ENCODE results near the gene ISG15.
A peak's percentile ranks its signal among the peaks of the same experiment; 100 is the strongest.

The ISG15 gene

DNA sequence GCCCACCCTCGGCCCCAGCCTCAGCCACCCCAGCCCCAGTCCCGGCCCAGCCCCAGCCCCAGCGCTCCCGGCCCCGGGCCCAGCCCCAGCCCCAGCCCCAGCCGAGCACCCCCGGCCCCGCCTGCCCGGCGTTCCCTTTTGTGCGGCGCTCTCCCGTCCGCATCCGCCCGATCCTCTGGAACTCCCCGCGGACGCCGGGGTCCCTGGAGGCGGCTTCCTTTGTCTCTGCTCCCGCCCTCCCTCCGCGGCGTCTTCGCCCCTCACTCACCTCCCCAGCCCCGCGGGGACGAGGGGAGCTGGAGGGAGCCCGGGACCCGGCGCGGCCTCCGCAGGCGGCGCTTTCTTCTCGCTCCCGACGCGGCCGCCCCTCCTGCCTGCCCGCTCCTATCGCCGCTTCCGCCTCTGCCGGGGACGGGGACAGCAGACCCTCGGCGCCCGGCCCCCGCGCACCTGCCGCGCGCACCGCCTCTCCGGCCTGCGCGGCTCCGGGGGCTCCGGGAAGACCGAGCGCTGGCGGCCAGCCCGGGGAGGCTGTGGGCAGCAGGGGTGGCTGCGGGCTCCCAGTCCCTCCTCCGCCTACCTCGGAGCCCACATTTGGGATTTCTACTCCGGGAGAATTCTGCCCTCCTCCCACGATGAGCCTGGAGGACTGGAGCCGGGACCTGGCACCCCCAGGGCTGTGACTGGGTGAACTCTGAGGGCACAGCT, 20.6 kb downstream of the ISG15 start:
- peak overlapping the region; percentile 52 for H3K9ac ChIP-seq (ENCODE audit: low read length)
- peaks cover 14% of the 10 kb centered on the region for H3K36me3 ChIP-seq (ENCODE audit: control insufficient read depth, insufficient read depth, low read length)
- peak overlapping the region; percentile 58 for H3K4me3 ChIP-seq (ENCODE audit: low read depth, low read length)
- no peaks in the 10 kb centered on the region for H3K9me3 ChIP-seq (ENCODE audit: control insufficient read depth, insufficient read depth, low read depth, low read length)
- peaks cover 50% of the 10 kb centered on the region for H3K27me3 ChIP-seq (ENCODE audit: control insufficient read depth, insufficient read depth, low read length)
- no peak overlapping the region for H3K27ac ChIP-seq (ENCODE audit: low read depth, low read length)
- peaks cover 27% of the 10 kb centered on the region for H3K4me1 ChIP-seq (ENCODE audit: control insufficient read depth, insufficient read depth, low read length)

DNA sequence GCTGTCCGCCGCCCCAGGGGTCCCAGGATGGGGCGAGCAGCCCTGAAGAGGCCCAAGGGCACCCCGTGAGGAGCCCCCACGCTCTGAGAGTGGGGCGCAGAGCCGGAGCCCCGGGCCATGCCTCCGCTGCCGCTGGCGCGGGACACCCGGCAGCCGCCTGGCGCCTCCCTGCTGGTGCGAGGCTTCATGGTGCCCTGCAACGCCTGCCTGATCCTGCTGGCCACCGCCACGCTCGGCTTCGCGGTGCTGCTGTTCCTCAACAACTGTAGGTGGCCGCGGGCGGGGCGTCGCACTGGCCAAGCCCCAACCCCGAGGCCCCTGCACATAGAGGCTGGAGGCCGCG, 21.1 kb downstream of the ISG15 start:
- peaks cover 14% of the 10 kb centered on the region for H3K36me3 ChIP-seq (ENCODE audit: control insufficient read depth, insufficient read depth, low read length)

DNA sequence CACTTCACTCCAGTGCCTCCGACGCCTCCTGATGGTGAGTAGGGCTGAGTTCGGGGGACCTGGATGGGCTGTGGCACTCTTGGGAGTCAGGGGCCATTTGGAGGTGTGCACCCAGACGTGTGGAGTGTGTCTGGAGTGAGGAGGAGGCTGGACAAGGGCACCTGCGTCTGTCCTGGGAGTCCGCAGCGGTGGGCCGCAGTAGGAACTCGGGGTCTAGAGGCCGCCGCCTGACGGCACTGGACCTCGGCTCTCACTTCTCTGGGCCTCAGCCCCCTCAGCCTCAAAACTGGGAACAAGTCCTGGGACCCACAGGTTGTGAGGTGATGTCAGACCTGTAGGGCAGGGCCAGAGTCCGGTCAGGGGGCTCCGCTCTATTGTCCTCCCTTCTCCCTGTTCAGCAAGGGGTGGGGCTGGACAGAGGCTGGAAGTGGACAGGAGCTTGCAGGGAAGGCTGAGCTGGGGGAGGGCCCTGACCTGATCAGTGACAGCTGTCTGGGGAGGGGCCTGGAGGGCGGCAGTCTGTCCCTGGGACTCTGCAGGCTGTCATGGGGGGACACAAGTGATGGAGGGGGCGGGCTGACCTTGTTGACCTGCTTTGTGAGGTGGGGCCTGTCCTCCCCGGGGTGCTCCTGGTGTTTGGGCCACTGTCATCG, 22.1 kb downstream of the ISG15 start:
- Histone ChIP-seq H3K9me3 (ENCODE audit: control insufficient read depth, insufficient read depth, low read depth, low read length) (no peaks in the 10 kb centered on the region), H3K36me3 (ENCODE audit: control insufficient read depth, insufficient read depth, low read length) (peaks cover 14% of the 10 kb centered on the region), H3K4me1 (ENCODE audit: control insufficient read depth, insufficient read depth, low read length) (peaks cover 43% of the 10 kb centered on the region), H3K4me3 (ENCODE audit: low read depth, low read length) (no peak overlapping the region), H3K27ac (ENCODE audit: low read depth, low read length) (no peak overlapping the region), H3K27me3 (ENCODE audit: control insufficient read depth, insufficient read depth, low read length) (peaks cover 66% of the 10 kb centered on the region), H3K9ac (ENCODE audit: low read length) (no peak overlapping the region)

More for the DNA sequence above, 21.1 kb downstream of the ISG15 start:
- Histone ChIP-seq H3K27ac (ENCODE audit: low read depth, low read length) (no peak overlapping the region), H3K4me1 (ENCODE audit: control insufficient read depth, insufficient read depth, low read length) (peaks cover 33% of the 10 kb centered on the region), H3K4me3 (ENCODE audit: low read depth, low read length) (peak overlapping the region; percentile 58), H3K27me3 (ENCODE audit: control insufficient read depth, insufficient read depth, low read length) (peaks cover 56% of the 10 kb centered on the region), H3K9ac (ENCODE audit: low read length) (peak overlapping the region; percentile 52), H3K9me3 (ENCODE audit: control insufficient read depth, insufficient read depth, low read depth, low read length) (no peaks in the 10 kb centered on the region)

DNA sequence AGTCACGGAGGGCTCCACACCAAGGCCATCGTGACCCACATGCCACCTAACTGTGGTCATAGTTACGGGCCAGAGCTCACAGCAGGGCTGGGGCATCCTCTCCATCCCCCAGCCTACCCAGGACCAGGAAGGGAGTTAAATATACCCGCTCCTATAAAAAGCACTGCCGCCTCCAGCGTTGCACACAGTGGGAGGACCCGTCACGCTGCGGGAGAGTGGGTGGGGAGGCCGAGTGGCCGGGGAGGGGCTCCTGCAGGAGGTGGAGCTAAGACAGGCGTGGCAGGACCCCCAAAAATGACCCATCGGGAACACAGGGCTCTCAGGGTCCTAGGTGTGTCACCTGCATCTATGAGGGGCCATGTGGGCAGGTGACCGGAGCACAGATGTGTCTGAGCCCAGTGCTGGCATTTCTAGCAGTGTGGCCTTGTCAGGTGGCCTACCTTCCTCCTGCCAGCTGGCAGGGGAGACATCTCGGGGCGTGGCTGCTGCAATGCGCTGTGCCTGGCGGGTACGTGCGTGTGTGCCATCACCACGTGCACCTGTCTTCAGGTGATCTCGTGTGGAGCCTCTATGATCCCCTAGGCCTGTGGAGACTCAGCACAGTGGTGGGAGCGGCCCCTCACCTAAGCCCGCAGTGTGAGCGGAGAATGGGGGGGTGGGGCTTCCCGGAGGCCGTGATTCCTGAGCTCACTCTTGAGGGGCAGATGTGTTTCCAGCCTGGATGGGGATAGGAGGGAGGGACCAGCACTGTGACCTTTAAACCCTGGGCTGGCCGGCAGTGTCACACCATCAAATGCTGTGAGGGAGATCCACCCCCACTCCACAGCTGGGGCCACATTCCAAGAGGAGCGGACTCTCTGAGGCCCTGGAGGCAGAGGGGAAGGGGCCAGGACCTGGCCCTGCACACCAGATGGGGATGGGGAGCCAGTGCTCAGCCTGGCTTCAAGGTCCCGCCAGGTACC, 24.4 kb downstream of the ISG15 start:
- no peak overlapping the region for H3K4me3 ChIP-seq (ENCODE audit: low read depth, low read length)
- no peaks in the 10 kb centered on the region for H3K9me3 ChIP-seq (ENCODE audit: control insufficient read depth, insufficient read depth, low read depth, low read length)
- peaks cover 22% of the 10 kb centered on the region for H3K36me3 ChIP-seq (ENCODE audit: control insufficient read depth, insufficient read depth, low read length)
- H3K27me3 ChIP-seq (ENCODE audit: control insufficient read depth, insufficient read depth, low read length), result peaks cover 65% of the 10 kb centered on the region
- no peak overlapping the region for H3K27ac ChIP-seq (ENCODE audit: low read depth, low read length)
- no peak overlapping the region for H3K9ac ChIP-seq (ENCODE audit: low read length)
- H3K4me1 ChIP-seq (ENCODE audit: control insufficient read depth, insufficient read depth, low read length), result peaks cover 25% of the 10 kb centered on the region

DNA sequence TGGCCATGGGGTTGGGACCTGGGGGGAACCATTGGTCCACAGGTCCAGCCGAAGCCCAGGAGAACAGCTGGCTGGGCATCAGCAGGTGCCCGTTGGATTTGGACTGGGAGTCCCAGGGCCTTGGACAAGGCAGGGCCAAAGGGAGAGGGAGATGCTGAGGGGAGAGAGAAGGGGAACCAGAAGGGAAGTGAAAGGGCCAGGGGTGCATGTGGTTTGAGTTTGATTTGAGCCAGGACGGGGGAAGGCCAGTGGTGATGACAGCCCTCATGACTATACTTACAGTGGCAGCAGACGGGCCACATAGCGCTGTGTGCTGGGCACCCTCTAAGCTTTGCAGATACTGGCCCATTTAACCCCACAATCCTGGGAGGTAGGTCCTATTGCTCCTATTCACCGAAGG, 25.4 kb downstream of the ISG15 start:
- Histone ChIP-seq H3K4me1 (ENCODE audit: control insufficient read depth, insufficient read depth, low read length) (peaks cover 23% of the 10 kb centered on the region), H3K9ac (ENCODE audit: low read length) (no peak overlapping the region), H3K27ac (ENCODE audit: low read depth, low read length) (no peak overlapping the region), H3K9me3 (ENCODE audit: control insufficient read depth, insufficient read depth, low read depth, low read length) (no peaks in the 10 kb centered on the region), H3K4me3 (ENCODE audit: low read depth, low read length) (no peak overlapping the region), H3K36me3 (ENCODE audit: control insufficient read depth, insufficient read depth, low read length) (peaks cover 32% of the 10 kb centered on the region), H3K27me3 (ENCODE audit: control insufficient read depth, insufficient read depth, low read length) (peaks cover 65% of the 10 kb centered on the region)

DNA sequence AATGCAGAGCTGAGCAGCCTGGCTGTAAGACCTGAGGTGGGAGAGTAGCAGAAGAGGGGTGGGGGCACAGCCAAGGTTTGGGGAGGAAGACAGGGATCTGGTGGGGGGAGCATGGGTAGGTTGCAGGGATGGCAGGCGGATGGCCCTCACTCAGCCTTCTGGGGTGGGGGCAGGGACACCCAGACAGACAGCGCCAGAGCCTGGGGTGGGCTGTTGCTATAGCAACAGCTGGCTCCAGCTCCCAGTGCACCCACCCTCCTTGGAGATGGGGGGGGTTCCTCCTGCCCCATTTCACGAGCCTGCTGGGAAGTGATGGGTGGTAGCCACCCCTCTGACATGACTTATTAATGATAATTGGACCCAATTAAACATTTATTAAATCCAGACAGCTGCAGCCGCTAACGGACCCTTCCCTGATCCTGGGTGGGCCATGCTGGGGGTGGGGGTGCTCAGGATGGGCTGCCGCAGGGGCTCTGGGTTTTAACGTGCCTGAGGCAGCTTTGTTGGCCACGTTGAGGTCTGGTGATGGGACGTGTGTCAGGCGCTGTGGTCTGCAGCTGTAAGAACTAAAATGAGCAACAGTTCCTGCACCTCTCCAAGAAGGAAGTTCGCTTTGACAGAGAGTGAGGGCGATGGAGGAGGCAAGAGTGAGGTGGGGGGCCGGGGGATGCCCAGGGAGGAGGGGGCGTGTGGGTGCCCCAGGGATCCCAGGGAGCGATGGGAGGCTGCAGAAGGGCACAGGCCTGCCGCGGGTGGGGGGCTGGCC, 26.0 kb downstream of the ISG15 start:
- H3K36me3 ChIP-seq (ENCODE audit: control insufficient read depth, insufficient read depth, low read length), result peaks cover 38% of the 10 kb centered on the region
- H3K4me1 ChIP-seq (ENCODE audit: control insufficient read depth, insufficient read depth, low read length), result peaks cover 21% of the 10 kb centered on the region
- peak overlapping the region; percentile 65 for H3K4me3 ChIP-seq (ENCODE audit: low read depth, low read length)
- H3K9me3 ChIP-seq (ENCODE audit: control insufficient read depth, insufficient read depth, low read depth, low read length), result no peaks in the 10 kb centered on the region
- H3K9ac ChIP-seq (ENCODE audit: low read length), result peak overlapping the region; percentile 39
- H3K27me3 ChIP-seq (ENCODE audit: control insufficient read depth, insufficient read depth, low read length), result peaks cover 58% of the 10 kb centered on the region
- H3K27ac ChIP-seq (ENCODE audit: low read depth, low read length), result no peak overlapping the region

DNA sequence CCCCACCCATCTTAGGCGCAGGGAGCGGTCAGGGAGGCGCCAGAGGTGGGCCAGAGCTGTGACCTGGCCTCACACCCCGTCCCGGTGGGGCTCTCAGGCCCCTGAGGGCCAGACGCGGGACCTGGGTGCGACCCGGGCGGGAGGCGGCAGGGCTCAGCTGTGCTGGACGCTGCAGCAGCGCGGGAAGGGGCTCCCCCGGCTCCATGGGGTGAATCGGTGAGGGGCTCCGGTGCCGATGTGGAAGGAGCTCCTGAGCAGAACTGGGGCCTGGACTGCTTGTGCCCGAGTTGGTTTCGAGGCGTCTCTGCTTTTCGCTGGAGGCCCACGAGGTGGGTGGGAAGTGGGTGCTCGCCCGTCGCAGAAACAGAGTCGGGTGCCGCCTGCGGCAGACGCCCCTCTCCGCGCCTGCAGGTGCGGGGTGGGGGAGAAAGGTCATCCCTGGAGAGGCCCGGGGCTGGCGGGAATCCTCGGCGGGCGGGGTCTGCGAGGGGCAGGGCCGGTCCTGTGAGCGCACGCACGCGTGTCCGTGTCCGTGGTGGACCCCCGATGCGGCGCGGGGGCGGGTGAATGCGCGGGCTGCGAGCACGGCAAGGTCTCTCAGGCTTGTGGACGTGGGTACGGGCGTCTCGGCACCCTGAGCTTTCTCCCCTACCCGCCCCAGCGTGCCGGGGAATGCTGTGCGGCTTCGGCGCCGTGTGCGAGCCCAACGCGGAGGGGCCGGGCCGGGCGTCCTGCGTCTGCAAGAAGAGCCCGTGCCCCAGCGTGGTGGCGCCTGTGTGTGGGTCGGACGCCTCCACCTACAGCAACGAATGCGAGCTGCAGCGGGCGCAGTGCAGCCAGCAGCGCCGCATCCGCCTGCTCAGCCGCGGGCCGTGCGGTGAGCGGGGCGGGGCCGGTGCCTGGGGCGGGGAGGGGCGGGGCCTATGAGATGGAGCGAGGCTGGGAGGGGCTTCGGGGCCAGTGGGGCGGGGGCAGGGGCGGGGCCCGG, 27.0 kb downstream of the ISG15 start:
- Histone ChIP-seq H3K9me3 (ENCODE audit: control insufficient read depth, insufficient read depth, low read depth, low read length) (no peaks in the 10 kb centered on the region), H3K27ac (ENCODE audit: low read depth, low read length) (no peak overlapping the region), H3K4me1 (ENCODE audit: control insufficient read depth, insufficient read depth, low read length) (peaks cover 17% of the 10 kb centered on the region), H3K4me3 (ENCODE audit: low read depth, low read length) (peak overlapping the region; percentile 65), H3K27me3 (ENCODE audit: control insufficient read depth, insufficient read depth, low read length) (peaks cover 51% of the 10 kb centered on the region), H3K36me3 (ENCODE audit: control insufficient read depth, insufficient read depth, low read length) (peaks cover 47% of the 10 kb centered on the region), H3K9ac (ENCODE audit: low read length) (peak overlapping the region; percentile 39)

DNA sequence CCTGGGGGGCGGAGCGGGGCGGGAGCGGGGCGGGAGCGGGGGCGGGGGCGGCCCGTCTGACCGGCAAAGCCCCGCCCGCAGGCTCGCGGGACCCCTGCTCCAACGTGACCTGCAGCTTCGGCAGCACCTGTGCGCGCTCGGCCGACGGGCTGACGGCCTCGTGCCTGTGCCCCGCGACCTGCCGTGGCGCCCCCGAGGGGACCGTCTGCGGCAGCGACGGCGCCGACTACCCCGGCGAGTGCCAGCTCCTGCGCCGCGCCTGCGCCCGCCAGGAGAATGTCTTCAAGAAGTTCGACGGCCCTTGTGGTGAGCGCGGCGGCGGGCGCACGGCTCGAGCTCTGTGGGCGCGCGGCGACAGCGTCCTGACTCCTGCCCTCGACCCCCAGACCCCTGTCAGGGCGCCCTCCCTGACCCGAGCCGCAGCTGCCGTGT, 27.8 kb downstream of the ISG15 start:
- Histone ChIP-seq H3K27ac (ENCODE audit: low read depth, low read length) (no peak overlapping the region), H3K36me3 (ENCODE audit: control insufficient read depth, insufficient read depth, low read length) (peaks cover 48% of the 10 kb centered on the region), H3K27me3 (ENCODE audit: control insufficient read depth, insufficient read depth, low read length) (peaks cover 43% of the 10 kb centered on the region), H3K4me3 (ENCODE audit: low read depth, low read length) (peak overlapping the region; percentile 56), H3K4me1 (ENCODE audit: control insufficient read depth, insufficient read depth, low read length) (peaks cover 17% of the 10 kb centered on the region), H3K9me3 (ENCODE audit: control insufficient read depth, insufficient read depth, low read depth, low read length) (no peaks in the 10 kb centered on the region), H3K9ac (ENCODE audit: low read length) (no peak overlapping the region)

DNA sequence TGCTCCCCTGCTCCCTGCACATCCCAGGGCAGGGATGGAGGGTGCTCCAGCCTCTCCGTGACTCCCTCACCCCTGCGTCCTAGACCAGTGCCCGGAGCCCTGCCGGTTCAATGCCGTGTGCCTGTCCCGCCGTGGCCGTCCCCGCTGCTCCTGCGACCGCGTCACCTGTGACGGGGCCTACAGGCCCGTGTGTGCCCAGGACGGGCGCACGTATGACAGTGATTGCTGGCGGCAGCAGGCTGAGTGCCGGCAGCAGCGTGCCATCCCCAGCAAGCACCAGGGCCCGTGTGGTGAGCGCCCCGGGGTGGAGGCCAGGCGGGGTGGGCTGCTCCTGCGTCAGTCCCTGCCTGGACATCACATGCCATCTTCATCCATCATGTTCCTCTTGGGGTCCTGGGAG, 28.6 kb downstream of the ISG15 start:
- Histone ChIP-seq H3K4me3 (ENCODE audit: low read depth, low read length) (no peak overlapping the region), H3K9ac (ENCODE audit: low read length) (no peak overlapping the region), H3K27ac (ENCODE audit: low read depth, low read length) (no peak overlapping the region), H3K4me1 (ENCODE audit: control insufficient read depth, insufficient read depth, low read length) (peaks cover 17% of the 10 kb centered on the region), H3K27me3 (ENCODE audit: control insufficient read depth, insufficient read depth, low read length) (peaks cover 37% of the 10 kb centered on the region), H3K9me3 (ENCODE audit: control insufficient read depth, insufficient read depth, low read depth, low read length) (no peaks in the 10 kb centered on the region), H3K36me3 (ENCODE audit: control insufficient read depth, insufficient read depth, low read length) (peaks cover 52% of the 10 kb centered on the region)

All from HUES6 (cell line).